Stimulated activated CD4-positive, alpha-beta T cell treated with anti-CD3 and anti-CD28 coated beads, Interleukin-4, amount 100 ng/mL, for 4 hours (primary cell): ENCODE data around the gene P2RY8.
"Not testable (repeated sequence)": the region's sequence is repeated elsewhere in the genome, so short reads cannot be mapped to it uniquely, and the experiment has no call there.

Experiments used
- DNase-seq, 2 experiments: peaks; one replicate each; pipeline ENCODE4 v3.0.0-alpha.2; 2020

P2RY8 gene

GRCh38 chrX:1462596-1463251, 74.3 kb downstream of the P2RY8 start:
- DNase-seq = peak; percentile 50 to 81

GRCh38 chrX:1462110-1462509, 74.9 kb downstream of the P2RY8 start:
- DNase-seq = no peak

- DNase-seq = no peak
Observed at GRCh38 chrX:1455948-1456280, 81.1 kb downstream of the P2RY8 start.

DNA sequence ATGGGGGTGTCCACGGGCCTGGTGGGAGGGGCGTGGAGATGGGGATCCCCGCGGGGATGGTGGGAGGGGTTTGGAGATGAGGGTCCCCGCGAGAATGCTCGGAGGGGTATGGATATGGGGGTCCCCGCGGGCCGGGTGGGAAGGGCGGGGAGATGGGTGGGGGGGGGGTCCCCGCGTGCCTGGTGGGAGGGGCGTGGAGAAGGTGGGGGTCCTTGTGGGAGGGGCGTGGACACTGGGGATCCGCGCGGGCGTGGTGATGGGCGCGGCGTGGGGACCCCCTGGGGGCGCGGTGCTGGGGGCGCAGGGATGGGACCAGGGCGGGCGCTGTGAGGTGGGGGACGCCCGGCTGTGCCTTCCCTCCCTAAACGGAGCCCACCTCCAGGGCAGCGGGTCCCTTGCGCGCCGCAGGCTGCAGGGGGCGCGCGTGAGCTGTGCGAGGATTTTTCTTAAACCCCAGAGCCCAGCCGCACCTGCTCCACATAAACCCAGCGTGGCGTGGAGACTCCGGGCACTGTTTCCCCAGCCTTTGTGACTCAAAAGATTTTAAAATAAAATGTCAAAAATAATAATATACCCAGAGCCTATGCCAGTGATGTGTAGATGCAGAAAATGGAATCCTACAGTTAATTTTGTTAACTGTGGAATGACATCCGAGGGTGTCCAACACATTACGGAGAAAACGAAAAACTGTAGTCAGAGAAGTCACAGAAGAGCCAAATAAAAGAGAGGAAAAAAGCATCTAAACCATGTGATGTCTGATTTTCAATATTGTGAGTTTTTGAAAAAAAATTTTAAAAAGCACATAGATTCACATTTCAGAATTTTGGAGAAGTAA, 82.8 kb downstream of the P2RY8 start:
- peak; percentile 85 to 93 for DNase-seq

DNA sequence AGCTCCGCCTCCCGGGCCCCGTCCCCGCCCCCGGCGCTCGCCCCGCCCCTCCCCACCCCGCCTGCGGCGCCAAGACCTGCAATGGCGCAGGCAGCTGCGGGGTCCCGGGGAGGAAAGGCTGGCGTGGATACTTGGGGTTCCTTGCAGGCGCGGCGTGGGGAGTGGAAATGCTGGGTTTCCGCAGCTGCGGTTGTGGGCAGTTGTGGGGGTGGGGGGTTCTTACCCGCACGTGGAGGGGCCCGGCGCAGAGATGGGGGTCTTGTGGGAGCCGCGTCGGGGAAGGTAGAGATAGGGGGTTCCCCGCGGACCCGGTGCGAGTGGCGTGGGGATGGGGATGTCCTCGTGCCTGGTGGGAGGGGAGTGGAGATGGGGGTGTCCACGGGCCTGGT, 83.6 kb downstream of the P2RY8 start:
- DNase-seq = no peak

GRCh38 chrX:1452516-1453394, 84.2 kb downstream of the P2RY8 start, which contains the start of gene ASMTL:
ASMTL (minus strand) TSS chrX:1452909; CDS start chrX:1452840, 69 bp downstream.
- DNase-seq = peak; percentile 99 to 100

DNA sequence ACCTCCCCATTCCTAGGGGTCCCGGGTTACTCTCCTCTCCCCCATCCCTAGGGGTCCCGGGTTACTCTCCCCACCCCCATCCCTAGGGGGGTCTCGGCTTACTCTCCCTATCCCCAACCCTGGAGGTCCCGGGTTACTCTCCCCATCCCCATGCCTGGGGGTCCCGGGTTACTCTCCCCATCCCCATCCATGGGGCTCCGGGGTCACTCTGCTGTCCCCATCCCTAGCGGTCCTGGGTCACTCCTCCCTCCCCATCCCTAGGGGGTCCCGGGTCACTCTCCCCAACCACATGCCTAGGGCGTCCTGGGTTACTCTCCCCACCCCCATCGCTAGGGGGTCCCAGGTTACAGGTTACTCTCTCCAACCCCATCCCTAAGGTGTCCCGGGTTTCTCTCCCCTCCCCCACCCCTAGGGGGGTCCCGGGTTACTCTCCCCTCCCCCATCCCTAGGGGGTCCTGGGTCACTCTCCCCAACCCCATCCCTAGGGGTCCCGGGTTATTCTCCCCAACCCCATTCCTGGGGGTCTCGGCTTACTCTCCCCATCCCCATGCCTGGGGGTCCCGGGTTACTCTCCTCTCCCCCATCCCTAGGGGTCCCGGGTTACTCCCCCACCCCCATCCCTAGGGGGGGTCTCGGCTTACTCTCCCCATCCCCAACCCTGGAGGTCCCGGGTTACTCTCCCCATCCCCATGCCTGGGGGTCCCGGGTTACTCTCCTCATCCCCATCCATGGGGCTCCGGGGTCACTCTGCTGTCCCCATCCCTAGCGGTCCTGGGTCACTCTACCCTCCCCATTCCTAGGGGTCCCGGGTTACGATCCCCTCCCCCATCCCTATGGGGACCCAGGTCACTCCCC, 85.1 kb downstream of the P2RY8 start:
- no peak for DNase-seq

GRCh38 chrX:1451251-1451660, 85.7 kb downstream of the P2RY8 start:
- no peak for DNase-seq

- DNase-seq = no peak
Observed at GRCh38 chrX:1450361-1451161, 86.4 kb downstream of the P2RY8 start.

- DNase-seq = no peak
Observed at GRCh38 chrX:1449823-1450149, 87.2 kb downstream of the P2RY8 start.

- no peak for DNase-seq
Observed at GRCh38 chrX:1449036-1449822, 87.8 kb downstream of the P2RY8 start.

GRCh38 chrX:1448573-1449001, 88.4 kb downstream of the P2RY8 start:
- not testable (repeated sequence) for DNase-seq

GRCh38 chrX:1447969-1448572, 88.9 kb downstream of the P2RY8 start:
- DNase-seq = not testable (repeated sequence)

DNA sequence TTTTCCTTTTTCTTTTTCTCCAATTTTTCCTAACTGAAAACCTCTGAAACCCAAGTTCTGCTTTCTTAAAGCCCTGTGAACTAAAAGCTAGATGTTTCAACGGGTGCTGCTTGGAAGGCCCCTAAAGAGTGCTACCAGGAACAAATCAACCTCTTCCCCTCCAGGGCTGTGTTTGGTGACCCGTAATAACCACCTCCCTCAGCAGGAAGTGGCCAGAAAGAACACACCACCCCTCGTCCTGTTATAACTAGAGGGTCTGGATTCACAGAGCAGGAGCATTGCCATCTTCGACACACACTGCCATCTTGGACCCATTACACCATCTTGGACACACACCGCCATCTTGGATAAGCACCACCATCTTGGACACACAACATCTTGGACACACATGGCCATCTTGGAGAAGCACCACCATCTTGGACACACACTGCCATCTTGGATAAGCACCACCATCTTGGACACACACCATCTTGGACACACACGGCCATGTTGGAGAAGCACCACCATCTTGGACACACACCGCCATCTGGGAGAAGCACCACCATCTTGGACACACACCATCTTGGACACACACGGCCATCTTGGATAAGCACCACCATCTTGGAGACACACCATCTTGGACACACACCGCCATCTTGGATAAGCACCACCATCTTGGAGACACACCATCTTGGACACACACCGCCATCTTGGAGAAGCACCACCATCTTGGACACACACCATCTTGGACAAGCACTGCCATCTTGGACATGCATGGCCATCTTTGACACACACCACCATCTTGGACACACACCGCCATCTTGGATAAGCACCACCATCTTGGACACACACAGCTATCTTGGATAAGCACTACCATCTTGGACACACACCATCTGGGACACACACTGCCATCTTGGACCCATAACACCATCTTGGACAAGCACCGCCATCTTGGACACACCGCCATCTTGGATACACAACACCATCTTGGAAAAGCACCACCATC, 89.7 kb downstream of the P2RY8 start:
- not testable (repeated sequence) for DNase-seq

DNA sequence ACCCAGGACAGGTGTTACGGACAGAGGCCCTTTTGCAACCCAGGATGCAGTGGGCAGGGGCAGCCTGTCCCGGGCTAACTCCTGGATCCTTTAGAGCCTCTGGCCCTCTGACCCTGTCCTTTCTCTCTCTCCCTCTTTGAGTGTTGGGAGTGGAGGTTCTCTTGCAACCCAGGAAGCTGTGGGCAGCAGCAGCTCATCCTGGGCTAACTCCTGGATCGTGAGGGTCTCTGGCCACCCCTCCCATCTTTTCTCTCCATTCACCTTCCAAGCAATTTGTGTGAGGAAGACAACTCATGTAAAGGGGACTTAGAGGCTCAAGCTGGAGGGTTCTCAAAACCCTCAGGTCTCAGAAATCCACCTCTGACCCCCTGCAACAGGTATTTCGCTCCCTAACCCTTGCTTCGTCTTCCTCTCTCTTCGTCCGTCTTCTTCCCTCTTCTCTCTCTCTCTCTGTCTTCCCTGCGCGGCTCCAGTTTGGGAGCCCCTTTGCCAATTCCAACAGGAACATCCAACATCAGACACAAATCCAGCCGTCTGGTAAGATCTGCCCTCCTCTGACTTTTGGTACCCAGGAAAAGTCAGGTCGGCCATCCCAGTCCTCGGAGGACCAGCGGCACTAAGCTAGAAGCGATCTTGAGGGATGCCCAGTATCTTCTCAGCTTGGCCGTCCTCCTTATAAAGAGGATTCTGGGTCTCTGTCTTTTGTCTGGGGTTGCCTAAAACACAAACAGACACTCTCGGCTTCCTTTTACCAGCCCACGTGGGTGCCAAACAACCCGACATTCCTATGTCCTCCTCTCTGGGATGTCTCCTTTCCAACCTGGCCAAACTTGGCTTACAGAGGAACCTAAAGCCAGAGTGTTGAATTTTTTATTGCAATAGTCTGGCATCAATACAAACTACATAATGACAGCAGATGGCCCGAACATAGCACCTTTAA, 92.2 kb downstream of the P2RY8 start:
- no peak for DNase-seq

GRCh38 chrX:1443496-1444075, 93.4 kb downstream of the P2RY8 start:
- DNase-seq = no peak

DNA sequence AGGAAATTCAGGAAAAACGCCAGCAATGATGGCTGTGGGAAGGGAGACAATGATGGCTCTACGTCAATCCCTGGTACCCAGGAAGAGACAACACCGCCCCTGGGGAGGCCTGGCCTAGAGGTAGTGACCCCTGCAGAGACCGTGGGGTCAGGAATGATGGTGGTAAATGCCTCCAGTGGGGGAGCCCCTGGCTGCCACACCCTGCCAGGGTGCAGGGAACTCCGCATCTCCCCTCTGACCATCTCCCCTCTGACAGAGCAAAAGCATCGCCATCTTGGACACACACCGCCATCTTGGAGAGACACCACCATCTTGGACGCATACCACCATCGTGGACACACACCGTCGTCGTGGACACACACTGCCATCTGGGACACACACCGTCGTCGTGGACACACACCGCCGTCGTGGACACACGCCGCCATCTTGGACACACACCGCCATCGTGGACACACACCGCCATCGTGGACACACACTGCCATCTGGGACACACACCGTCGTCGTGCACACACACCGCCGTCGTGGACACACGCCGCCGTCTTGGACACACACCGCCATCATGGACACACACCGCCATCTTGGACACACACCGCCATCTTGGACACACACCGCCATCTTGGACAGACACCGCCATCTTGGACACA, 94.1 kb downstream of the P2RY8 start:
- DNase-seq = no peak
